SH-SY5Y (cell line): ENCODE measurements around the gene RABGAP1L.

Experiments used
- GATA2 ChIP-seq: IDR thresholded peaks from 2 replicates; pipeline ENCODE4 v1.6.1; 2011; ENCODE audit warnings: mild to moderate bottlenecking, low read depth, low read length
- GATA3 ChIP-seq: IDR thresholded peaks from 2 replicates; pipeline ENCODE4 v1.6.1; 2011; ENCODE audit warnings: low read depth, mild to moderate bottlenecking, low read length, moderate library complexity

Gene RABGAP1L

GRCh38 chr1:174768516-174768915 lies 609.2 kb downstream of the RABGAP1L start:
- TF ChIP-seq GATA2 (no peak), GATA3 (no peak)

GRCh38 chr1:174768949-174769348 lies 609.6 kb downstream of the RABGAP1L start:
- TF ChIP-seq GATA2 (no peak), GATA3 (no peak)

GRCh38 chr1:174769961-174770549 lies 610.7 kb downstream of the RABGAP1L start:
- TF ChIP-seq GATA2 (no peak), GATA3 (no peak)

- no peak for TF ChIP-seq GATA2
- no peak for TF ChIP-seq GATA3
Observed at GRCh38 chr1:174775621-174776020, 616.3 kb downstream of the RABGAP1L start.

- no peak for TF ChIP-seq GATA2
- no peak for TF ChIP-seq GATA3
Observed at GRCh38 chr1:174777262-174777661, 617.9 kb downstream of the RABGAP1L start.

- no peak for TF ChIP-seq GATA3
- no peak for TF ChIP-seq GATA2
Observed at GRCh38 chr1:174785510-174785909, 626.2 kb downstream of the RABGAP1L start.

- TF ChIP-seq GATA2 (no peak), GATA3 (no peak)
Observed at GRCh38 chr1:174786358-174786757, 627.0 kb downstream of the RABGAP1L start.

- TF ChIP-seq GATA2 (no peak), GATA3 (no peak)
Observed at GRCh38 chr1:174786760-174787159, 627.4 kb downstream of the RABGAP1L start.

- no peak for TF ChIP-seq GATA3
- TF ChIP-seq GATA2: no peak
Observed at GRCh38 chr1:174788981-174789380, 629.7 kb downstream of the RABGAP1L start.

GRCh38 chr1:174789399-174789798 lies 630.1 kb downstream of the RABGAP1L start:
- no peak for TF ChIP-seq GATA2
- TF ChIP-seq GATA3: no peak

GRCh38 chr1:174791863-174792262 lies 632.5 kb downstream of the RABGAP1L start:
- TF ChIP-seq GATA2: no peak
- no peak for TF ChIP-seq GATA3

GRCh38 chr1:174794861-174795260 lies 635.5 kb downstream of the RABGAP1L start:
- no peak for TF ChIP-seq GATA2
- no peak for TF ChIP-seq GATA3

GRCh38 chr1:174795806-174796205 lies 636.5 kb downstream of the RABGAP1L start:
- TF ChIP-seq GATA2: no peak
- TF ChIP-seq GATA3: no peak

- TF ChIP-seq GATA2 (no peak), GATA3 (no peak)
Observed at GRCh38 chr1:174797398-174797797, 638.1 kb downstream of the RABGAP1L start.

GRCh38 chr1:174799136-174799479 lies 639.8 kb downstream of the RABGAP1L start:
- TF ChIP-seq GATA2 (no peak), GATA3 (no peak)

GRCh38 chr1:174800216-174800851 lies 641.0 kb downstream of the RABGAP1L start:
- TF ChIP-seq GATA3 (no peak), GATA2 (no peak)

GRCh38 chr1:174800876-174801275 lies 641.6 kb downstream of the RABGAP1L start:
- TF ChIP-seq GATA3: no peak
- no peak for TF ChIP-seq GATA2
